ENCODE data around the gene CISD3.

DNA sequence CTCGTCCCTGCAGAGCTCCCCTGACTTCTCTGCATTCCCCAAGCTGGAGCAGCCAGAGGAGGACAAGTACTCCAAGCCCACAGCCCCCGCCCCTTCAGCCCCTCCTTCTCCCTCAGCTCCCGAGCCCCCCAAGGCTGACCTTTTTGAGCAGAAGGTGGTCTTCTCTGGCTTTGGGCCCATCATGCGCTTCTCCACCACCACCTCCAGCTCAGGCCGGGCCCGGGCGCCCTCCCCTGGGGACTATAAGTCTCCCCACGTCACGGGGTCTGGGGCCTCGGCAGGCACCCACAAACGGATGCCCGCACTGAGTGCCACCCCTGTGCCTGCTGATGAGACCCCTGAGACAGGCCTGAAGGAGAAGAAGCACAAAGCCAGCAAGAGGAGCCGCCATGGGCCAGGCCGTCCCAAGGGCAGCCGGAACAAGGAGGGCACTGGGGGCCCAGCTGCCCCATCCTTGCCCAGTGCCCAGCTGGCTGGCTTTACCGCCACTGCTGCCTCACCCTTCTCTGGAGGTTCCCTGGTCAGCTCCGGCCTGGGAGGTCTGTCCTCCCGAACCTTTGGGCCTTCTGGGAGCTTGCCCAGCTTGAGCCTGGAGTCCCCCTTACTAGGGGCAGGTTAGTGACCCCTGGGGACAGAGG is 13.7 kb upstream of the CISD3 start:
- TF ChIP-seq POLR2AphosphoS5 (IDR thresholded peaks at IDR 0.05; ENCODE audit: borderline replicate concordance, low read depth, low read length) (no peak), EZH2 (IDR thresholded peaks at IDR 0.05) (no peak), FOXP2 (optimal IDR thresholded peaks at IDR 0.05; ENCODE audit: control extremely low read depth, extremely low read length, insufficient read depth) (no peak)

All from SK-N-MC (cell line).